ENCODE measurements around the gene TSPAN11. TPM values are rescaled to one million over a fixed set of nuclear protein-coding genes. Genes with fewer than 3 reads are reported as not detected.

Gene TSPAN11
- total RNA-seq (not detected), polyA plus RNA-seq (not detected)

DNA sequence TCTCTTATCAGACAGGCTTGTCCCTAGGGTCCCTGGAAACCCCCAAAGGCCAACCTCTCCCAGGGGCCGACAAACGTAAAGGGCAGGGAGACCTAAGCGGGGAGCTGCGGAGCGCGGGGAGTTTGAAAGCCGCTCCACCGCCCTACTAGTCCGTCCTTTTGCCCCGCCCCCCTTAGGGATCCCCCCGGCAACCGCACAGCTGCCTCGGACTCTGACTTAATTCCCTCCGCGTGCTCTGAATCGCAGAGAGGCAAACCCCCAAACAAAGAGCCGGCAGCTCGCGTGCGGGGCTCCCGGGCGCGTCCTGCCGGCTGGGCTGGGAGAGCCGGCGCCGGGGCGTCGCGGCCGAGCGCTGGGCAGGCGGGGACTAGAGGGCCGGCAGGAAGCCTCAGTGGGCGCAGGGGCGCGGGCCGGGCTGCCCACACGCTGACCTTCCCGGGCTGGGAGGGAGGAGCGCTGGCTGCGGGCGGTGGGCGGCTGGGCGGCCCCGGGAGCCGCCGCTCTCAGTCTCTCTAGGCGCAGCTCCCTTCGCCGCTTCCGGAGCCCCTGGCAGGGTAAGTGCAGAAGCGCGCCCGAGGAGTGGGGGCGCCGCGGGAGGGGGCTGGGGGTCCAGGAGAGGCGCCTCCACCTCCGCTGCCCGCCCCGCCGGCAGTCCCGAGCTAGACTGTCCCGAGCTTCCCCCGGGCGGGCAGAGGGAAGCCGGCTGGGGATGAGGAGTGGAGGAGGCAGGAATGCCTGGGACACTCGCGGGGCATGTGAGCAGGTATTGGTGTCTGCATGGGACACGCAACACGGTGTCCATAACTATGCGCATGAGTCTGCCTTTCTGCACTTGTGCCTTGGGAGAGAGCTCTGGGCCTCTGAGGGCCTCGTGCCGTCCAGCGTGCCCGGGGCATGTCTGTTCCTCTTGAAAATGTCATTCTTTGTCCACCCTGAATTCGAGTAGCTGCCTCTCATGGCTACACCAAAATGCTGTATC, at the start of gene TSPAN11:
TSS of gene TSPAN11 (plus strand) at position 506 of the 979 bp plus-strand sequence. CDS start 27,244 bp downstream, outside the sequence.
- ATAC-seq (ENCODE audit: low read depth in 2 of 2) (no peak), DNase-seq (no peak)
- no peaks in the 10 kb centered on the region for H3K36me3 Mint-ChIP-seq
- no peaks in the 10 kb centered on the region for H3K36me3 ChIP-seq (ENCODE audit: control insufficient read depth, insufficient read depth, low read length)
- H3K27me3 ChIP-seq (ENCODE audit: control insufficient read depth, insufficient read depth, low read length) = peaks cover 10% of the 10 kb centered on the region
- no peaks in the 10 kb centered on the region for H3K9me3 ChIP-seq (ENCODE audit: control insufficient read depth in 2 of 2, low read length in 2 of 2)
- no peaks in the 10 kb centered on the region for H3K4me1 ChIP-seq (ENCODE audit: control insufficient read depth, insufficient read depth, low read length, poor library complexity, severe bottlenecking)
- peaks cover 41% of the 10 kb centered on the region for H3K27me3 Mint-ChIP-seq
- no peak within 1 kb of the TSS for H3K27ac Mint-ChIP-seq
- H3K27ac ChIP-seq (ENCODE audit: insufficient read depth, low read length, poor library complexity, severe bottlenecking) = no peak within 1 kb of the TSS
- peaks cover 0 to 4% (median 0%) of the 10 kb centered on the region in 7 donors for H3K9me3 Mint-ChIP-seq
- no peak within 1 kb of the TSS for H3K4me3 ChIP-seq (ENCODE audit: low read depth, low read length)
- H3K4me3 Mint-ChIP-seq = no peak within 1 kb of the TSS
- peaks cover 0 to 2% (median 0%) of the 10 kb centered on the region in 4 donors for H3K4me1 Mint-ChIP-seq

DNA sequence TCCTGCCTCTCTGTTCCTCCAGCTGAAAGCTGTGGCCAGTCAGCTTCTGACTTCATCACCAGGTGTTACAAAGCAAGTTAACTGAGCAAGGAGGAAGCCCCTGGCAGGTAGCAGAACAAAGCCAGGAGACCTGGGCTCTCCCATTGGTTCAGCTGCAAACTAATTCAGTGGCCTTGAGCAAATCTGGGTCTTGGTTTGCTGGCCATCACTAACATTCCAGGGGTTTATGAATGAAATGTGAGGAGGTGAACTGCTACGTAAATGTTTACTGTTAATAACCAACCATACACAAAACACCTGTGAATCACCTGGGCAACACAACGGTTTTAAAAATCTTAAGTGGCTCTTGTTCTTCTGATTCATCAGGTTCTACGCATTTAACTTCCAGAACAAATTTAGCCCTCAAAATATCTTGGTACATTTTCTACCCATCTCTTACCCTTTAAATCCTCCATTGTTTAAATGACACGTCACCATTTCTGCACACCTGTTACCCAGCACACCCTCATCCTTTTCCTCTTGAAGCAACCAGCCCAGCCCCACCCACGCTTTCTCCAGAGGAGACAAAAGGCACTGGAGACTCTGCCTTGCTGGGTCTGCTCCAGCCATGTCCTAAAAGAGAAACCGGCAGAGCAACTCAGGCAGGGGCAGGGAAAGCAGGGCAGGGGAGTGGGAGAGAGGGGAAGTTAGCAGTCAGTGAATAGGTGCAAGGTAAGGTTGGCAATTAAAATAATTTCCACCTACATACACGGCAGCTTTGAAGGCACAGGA, 49.3 kb upstream of the TSPAN11 start:
- Histone ChIP-seq H3K36me3 (ENCODE audit: control insufficient read depth, insufficient read depth, low read length) (no peaks in the 10 kb centered on the region), H3K27ac (ENCODE audit: insufficient read depth, low read length, poor library complexity, severe bottlenecking) (no peak overlapping the region), H3K9me3 (ENCODE audit: control insufficient read depth in 2 of 2, low read length in 2 of 2) (no peaks in the 10 kb centered on the region), H3K4me3 (ENCODE audit: low read depth, low read length) (no peak overlapping the region), H3K27me3 (ENCODE audit: control insufficient read depth, insufficient read depth, low read length) (no peaks in the 10 kb centered on the region), H3K4me1 (ENCODE audit: control insufficient read depth, insufficient read depth, low read length, poor library complexity, severe bottlenecking) (no peaks in the 10 kb centered on the region)
- Mint-ChIP-seq H3K36me3 (no peaks in the 10 kb centered on the region), H3K9me3 (peaks cover 0 to 5% (median 0%) of the 10 kb centered on the region in 7 donors), H3K27me3 (peaks cover 12% of the 10 kb centered on the region), H3K4me1 (no peaks in the 10 kb centered on the region), H3K4me3 (no peak overlapping the region), H3K27ac (no peak overlapping the region)
- DNase-seq (no peak), ATAC-seq (ENCODE audit: low read depth in 2 of 2) (no peak)

DNA sequence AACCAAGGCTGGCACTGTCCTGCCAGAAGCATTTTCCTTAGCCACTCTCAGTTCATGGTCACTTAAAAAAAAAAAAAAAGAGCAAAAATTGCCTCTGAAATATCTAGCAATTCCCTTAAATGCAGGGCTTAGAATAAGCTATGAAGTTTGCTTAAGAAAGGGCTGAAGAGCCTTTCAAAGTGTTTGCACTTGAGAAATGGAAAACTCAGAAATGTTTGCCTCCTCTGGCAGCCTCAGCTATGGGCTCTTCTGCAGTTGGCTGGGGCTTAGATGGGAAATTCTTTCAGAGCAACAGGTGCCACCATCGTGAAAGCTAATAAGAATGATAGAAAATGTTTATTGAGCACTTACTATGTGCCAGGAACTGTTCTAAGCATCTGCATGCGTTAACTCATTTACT, 48.5 kb upstream of the TSPAN11 start:
- H3K27me3 Mint-ChIP-seq = peaks cover 7% of the 10 kb centered on the region
- H3K27ac ChIP-seq (ENCODE audit: insufficient read depth, low read length, poor library complexity, severe bottlenecking) = no peak overlapping the region
- no peak overlapping the region for H3K4me3 Mint-ChIP-seq
- no peak overlapping the region for H3K27ac Mint-ChIP-seq
- no peak for DNase-seq
- H3K9me3 ChIP-seq (ENCODE audit: control insufficient read depth in 2 of 2, low read length in 2 of 2) = no peaks in the 10 kb centered on the region
- H3K4me1 Mint-ChIP-seq = no peaks in the 10 kb centered on the region
- H3K9me3 Mint-ChIP-seq = peaks cover 0 to 4% (median 0%) of the 10 kb centered on the region in 7 donors
- H3K4me1 ChIP-seq (ENCODE audit: control insufficient read depth, insufficient read depth, low read length, poor library complexity, severe bottlenecking) = no peaks in the 10 kb centered on the region
- ATAC-seq (ENCODE audit: low read depth in 2 of 2) = no peak
- no peaks in the 10 kb centered on the region for H3K36me3 ChIP-seq (ENCODE audit: control insufficient read depth, insufficient read depth, low read length)
- no peak overlapping the region for H3K4me3 ChIP-seq (ENCODE audit: low read depth, low read length)
- no peaks in the 10 kb centered on the region for H3K36me3 Mint-ChIP-seq
- no peaks in the 10 kb centered on the region for H3K27me3 ChIP-seq (ENCODE audit: control insufficient read depth, insufficient read depth, low read length)

- H3K4me3 Mint-ChIP-seq = no peak overlapping the region
- Histone ChIP-seq H3K4me1 (ENCODE audit: control insufficient read depth, insufficient read depth, low read length, poor library complexity, severe bottlenecking) (no peaks in the 10 kb centered on the region), H3K27ac (ENCODE audit: insufficient read depth, low read length, poor library complexity, severe bottlenecking) (no peak overlapping the region), H3K4me3 (ENCODE audit: low read depth, low read length) (no peak overlapping the region), H3K36me3 (ENCODE audit: control insufficient read depth, insufficient read depth, low read length) (no peaks in the 10 kb centered on the region), H3K9me3 (ENCODE audit: control insufficient read depth in 2 of 2, low read length in 2 of 2) (no peaks in the 10 kb centered on the region), H3K27me3 (ENCODE audit: control insufficient read depth, insufficient read depth, low read length) (no peaks in the 10 kb centered on the region)
- peaks cover 0 to 4% (median 0%) of the 10 kb centered on the region in 7 donors for H3K9me3 Mint-ChIP-seq
- no peaks in the 10 kb centered on the region for H3K4me1 Mint-ChIP-seq
- peaks cover 18% of the 10 kb centered on the region for H3K27me3 Mint-ChIP-seq
- no peaks in the 10 kb centered on the region for H3K36me3 Mint-ChIP-seq
- DNase-seq (no peak), ATAC-seq (ENCODE audit: low read depth in 2 of 2) (no peak)
- no peak overlapping the region for H3K27ac Mint-ChIP-seq
These were observed 46.5 kb upstream of the TSPAN11 start for GRCh38 chr12:30880061-30880460.

DNA sequence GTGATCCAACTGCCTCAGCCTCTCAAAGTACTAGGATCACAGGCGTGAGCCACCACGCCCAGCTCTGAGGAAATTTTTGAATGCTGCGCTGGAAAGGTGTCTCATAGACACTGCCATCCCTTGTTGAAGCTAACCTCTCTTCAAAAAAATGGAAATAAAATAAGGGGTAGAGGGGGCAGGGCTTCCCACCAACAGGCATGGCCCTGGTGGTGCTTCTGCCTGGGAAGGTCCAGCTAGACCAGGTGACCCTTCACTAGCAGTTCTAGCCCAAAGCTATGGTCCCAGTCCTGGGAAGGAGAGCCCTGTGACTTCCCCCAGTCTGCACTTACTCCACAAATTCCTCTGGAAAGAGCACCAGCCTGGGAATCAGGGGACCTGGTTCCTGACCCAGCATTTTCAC, 45.7 kb upstream of the TSPAN11 start:
- H3K4me1 Mint-ChIP-seq = no peaks in the 10 kb centered on the region
- no peaks in the 10 kb centered on the region for H3K4me1 ChIP-seq (ENCODE audit: control insufficient read depth, insufficient read depth, low read length, poor library complexity, severe bottlenecking)
- H3K9me3 Mint-ChIP-seq = peaks cover 0 to 5% (median 0%) of the 10 kb centered on the region in 7 donors
- no peaks in the 10 kb centered on the region for H3K36me3 Mint-ChIP-seq
- no peak for ATAC-seq (ENCODE audit: low read depth in 2 of 2)
- H3K27ac Mint-ChIP-seq = no peak overlapping the region
- no peaks in the 10 kb centered on the region for H3K27me3 ChIP-seq (ENCODE audit: control insufficient read depth, insufficient read depth, low read length)
- no peak overlapping the region for H3K4me3 ChIP-seq (ENCODE audit: low read depth, low read length)
- H3K36me3 ChIP-seq (ENCODE audit: control insufficient read depth, insufficient read depth, low read length) = no peaks in the 10 kb centered on the region
- peaks cover 18% of the 10 kb centered on the region for H3K27me3 Mint-ChIP-seq
- H3K27ac ChIP-seq (ENCODE audit: insufficient read depth, low read length, poor library complexity, severe bottlenecking) = no peak overlapping the region
- no peak for DNase-seq
- peaks cover under 1% of the 10 kb centered on the region in 2 experiments for H3K9me3 ChIP-seq (ENCODE audit: control insufficient read depth in 2 of 2, low read length in 2 of 2)
- H3K4me3 Mint-ChIP-seq = no peak overlapping the region

GRCh38 chr12:30882706-30883105, 43.8 kb upstream of the TSPAN11 start:
- Histone ChIP-seq H3K4me3 (ENCODE audit: low read depth, low read length) (no peak overlapping the region), H3K27ac (ENCODE audit: insufficient read depth, low read length, poor library complexity, severe bottlenecking) (no peak overlapping the region), H3K36me3 (ENCODE audit: control insufficient read depth, insufficient read depth, low read length) (no peaks in the 10 kb centered on the region), H3K9me3 (ENCODE audit: control insufficient read depth in 2 of 2, low read length in 2 of 2) (peaks cover 13 to 20% of the 10 kb centered on the region in 2 experiments), H3K4me1 (ENCODE audit: control insufficient read depth, insufficient read depth, low read length, poor library complexity, severe bottlenecking) (no peaks in the 10 kb centered on the region), H3K27me3 (ENCODE audit: control insufficient read depth, insufficient read depth, low read length) (no peaks in the 10 kb centered on the region)
- DNase-seq (no peak), ATAC-seq (ENCODE audit: low read depth in 2 of 2) (no peak)
- Mint-ChIP-seq H3K27ac (no peak overlapping the region), H3K4me3 (no peak overlapping the region), H3K9me3 (peaks cover 0 to 24% (median 8%) of the 10 kb centered on the region in 7 donors), H3K27me3 (peaks cover 12% of the 10 kb centered on the region), H3K4me1 (no peaks in the 10 kb centered on the region), H3K36me3 (no peaks in the 10 kb centered on the region)

- Histone ChIP-seq H3K27me3 (ENCODE audit: control insufficient read depth, insufficient read depth, low read length) (no peaks in the 10 kb centered on the region), H3K4me3 (ENCODE audit: low read depth, low read length) (no peak overlapping the region), H3K36me3 (ENCODE audit: control insufficient read depth, insufficient read depth, low read length) (no peaks in the 10 kb centered on the region), H3K9me3 (ENCODE audit: control insufficient read depth in 2 of 2, low read length in 2 of 2) (peaks cover 15 to 22% of the 10 kb centered on the region in 2 experiments), H3K4me1 (ENCODE audit: control insufficient read depth, insufficient read depth, low read length, poor library complexity, severe bottlenecking) (no peaks in the 10 kb centered on the region), H3K27ac (ENCODE audit: insufficient read depth, low read length, poor library complexity, severe bottlenecking) (no peak overlapping the region)
- Mint-ChIP-seq H3K27ac (no peak overlapping the region), H3K9me3 (peaks cover 0 to 25% (median 8%) of the 10 kb centered on the region in 7 donors), H3K27me3 (peaks cover 12% of the 10 kb centered on the region), H3K36me3 (no peaks in the 10 kb centered on the region), H3K4me3 (no peak overlapping the region), H3K4me1 (no peaks in the 10 kb centered on the region)
- ATAC-seq (ENCODE audit: low read depth in 2 of 2) (no peak), DNase-seq (no peak)
These were observed 41.7 kb upstream of the TSPAN11 start for GRCh38 chr12:30884799-30885198.
